ENCODE results near the gene TNFRSF25.
"Not testable (repeated sequence)": the region's sequence is repeated elsewhere in the genome, so short reads cannot be mapped to it uniquely, and the experiment has no call there.

Gene TNFRSF25

DNA sequence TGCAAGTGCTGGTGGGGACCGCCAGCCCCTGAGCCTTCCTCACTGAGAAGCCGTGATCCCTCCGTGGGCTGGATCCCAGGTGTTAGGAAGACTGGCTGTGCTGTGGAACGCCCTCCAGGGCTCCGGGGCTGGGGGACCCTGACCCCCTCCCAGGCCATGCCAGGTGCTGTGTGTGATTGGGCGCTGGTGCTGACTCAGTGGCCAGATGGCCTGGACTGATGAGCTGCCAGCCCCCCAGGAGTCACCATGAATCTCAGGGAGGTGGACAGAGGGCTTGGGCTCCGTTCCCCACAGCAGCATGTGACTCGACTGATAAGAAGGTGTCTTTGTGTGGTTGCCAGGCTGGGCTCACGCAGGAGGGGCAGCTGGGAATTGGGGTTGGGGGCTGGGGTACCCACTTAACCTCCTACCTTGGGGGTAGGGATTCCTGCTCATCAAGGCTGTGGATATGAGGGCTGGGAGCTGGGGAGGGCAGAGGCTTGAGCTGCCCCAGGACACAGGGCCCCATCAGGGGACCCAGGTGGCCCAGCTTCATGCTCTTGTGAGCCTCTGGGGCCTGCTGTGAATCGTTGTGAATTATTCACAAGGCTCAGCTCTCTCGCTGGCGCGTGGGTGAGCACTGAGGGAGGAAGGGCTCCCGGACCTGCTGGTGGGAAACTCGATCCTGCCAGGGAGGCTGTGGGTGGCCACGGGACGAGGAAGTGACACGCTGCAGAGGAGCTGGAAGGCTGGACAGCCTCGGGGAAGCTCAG is 36.1 kb downstream of the TNFRSF25 start:
- DNase-seq: not testable (repeated sequence)

DNA sequence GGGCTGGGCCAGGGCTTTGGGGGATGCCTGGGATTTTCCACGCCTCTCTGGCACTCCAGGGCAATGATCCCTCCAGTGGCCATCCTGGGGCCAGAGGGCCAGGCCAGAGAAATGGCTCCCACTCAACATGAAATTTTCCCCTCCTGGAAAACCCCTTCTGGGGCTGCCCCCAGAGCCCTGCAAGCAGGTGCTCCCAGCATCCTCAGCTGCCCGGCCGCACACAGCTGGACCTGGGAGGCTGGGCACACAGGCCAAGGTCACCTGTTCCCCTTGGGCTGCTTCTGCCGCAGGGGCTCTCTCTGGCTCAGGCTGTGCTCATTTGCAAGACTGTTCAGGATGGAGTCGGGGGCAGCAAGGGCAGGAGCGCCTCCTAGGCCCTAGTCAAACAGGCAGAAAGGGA is 37.5 kb downstream of the TNFRSF25 start:
- DNase-seq: not testable (repeated sequence)

GRCh38 chr1:6427441-6428390 is 38.3 kb downstream of the TNFRSF25 start:
- DNase-seq: no peak

DNA sequence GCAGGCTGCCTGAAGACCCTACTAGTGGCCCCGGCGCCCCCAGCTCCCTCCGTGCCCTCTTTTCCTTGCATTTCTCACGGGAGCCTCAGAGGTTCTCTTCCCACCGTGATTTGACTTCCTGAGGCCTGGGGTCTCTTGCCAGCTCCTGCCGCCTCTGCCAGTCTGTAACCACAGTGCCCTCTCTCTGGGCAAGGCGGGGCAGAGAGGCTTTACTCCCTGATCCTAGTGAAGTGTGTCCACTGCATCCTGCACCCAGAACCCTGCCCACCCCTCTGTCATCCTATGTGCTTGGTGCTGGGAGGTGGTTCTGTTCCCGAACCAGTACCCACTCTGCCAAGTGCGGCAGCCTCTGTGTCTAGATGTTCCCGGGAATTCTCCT is 39.0 kb downstream of the TNFRSF25 start:
- DNase-seq: no peak

- no peak for DNase-seq
Observed at GRCh38 chr1:6426277-6426971, 39.5 kb downstream of the TNFRSF25 start.

GRCh38 chr1:6425658-6426057 is 40.3 kb downstream of the TNFRSF25 start:
- no peak for DNase-seq

DNA sequence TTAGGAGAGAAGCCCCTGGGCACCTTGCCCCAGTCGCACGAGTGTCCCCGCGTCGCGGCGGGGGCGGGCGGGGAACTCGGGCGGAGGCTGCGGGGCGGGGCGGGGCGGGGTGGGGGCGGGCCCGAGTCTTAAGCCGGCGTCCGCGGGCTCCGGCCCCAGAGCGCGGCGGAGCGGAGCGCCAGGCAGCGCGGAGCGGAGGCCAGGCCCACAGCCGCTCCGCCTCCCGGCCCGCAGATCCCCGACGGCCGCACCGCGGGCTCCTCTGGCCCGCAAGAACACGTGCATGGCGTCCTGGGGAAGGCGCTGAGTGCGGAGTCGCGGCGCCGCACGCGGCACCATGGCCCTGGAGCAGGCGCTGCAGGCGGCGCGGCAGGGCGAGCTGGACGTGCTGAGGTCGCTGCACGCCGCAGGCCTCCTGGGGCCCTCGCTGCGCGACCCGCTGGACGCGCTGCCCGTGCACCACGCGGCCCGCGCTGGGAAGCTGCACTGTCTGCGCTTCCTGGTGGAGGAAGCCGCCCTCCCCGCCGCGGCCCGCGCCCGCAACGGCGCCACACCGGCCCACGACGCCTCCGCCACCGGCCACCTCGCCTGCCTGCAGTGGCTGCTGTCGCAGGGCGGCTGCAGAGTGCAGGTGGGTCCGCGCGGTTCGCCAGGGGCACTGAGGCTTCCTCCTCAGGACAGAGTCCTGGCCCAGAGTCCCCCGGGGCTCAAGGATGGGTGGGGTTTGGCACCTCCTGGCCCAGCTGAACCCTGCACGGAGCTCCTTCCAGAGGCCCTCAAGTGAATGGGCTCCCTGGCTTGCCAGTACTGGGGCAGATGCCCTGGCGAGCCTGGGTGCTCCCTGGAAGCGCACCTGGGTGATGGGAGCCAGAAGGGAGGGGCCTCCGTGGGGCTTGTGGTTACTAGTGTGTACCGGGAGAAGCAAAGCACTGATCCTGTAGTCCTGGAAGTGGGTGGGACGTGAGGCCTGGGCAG is 41.1 kb downstream of the TNFRSF25 start, which contains the start of gene ESPN:
Gene ESPN, plus strand, starts transcription at position 158 of the 975 bp plus-strand sequence. Its CDS starts 180 bp downstream, at position 338.
- no peak for DNase-seq

DNA sequence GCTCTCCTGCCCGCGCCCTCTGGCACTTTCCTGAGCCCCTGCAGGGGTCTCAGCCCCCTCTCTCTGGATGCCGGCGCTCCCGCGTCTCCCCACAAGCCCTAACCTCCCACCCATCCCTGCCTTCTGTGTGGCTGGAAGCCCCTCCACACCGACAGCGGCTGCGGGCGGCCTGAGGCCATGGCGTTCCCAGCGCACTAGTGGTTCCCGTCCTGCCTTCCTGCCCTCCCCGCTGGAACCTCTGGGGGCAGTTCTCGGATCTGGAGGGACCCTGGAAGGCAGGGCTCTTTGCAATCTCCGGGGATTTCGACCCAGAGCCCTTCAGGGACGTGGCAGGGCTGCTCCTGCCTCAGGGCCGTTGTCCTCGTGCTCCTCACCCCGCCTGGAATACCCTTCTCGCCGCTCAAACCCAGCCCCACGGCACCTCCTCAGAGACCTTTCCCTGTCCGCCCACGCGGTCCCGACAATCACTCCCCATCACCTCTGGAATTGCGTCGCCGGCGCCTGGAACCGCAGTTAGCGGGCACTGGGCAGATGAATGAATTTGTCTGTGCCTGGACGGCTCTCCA is 41.9 kb downstream of the TNFRSF25 start:
- no peak for DNase-seq

DNA sequence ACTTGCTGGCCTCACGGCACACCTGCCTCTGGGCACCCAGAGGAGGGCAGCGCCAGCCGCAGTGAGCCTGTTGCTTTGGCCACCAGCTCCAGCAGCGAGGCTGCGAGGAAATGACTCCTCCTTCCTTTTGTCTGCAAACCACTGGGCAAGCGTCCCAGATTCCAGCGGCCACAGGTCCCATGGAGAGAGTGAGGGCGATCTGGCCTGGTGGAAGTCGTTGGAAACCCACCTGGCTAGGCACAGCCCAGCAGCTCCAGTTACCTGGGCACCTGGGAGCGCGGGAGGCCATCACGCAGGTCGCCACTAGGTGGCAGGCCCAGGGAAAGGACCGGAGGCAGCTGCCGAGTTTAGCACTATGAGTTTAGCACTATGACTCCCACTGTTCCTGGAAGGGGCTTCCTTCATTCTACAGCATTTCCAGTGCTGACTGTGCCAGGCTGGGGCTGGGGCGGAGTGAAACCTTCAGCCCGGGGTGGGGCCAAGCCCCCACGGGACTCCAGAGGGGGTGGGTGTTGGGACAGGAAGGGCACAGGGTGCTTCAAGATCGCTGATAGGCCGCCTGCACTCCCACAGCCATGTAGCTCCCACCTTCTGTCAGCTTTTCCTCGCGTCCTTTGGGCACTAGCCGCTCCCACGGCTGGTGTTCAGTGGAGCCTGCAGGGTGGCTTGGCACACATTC is 42.5 kb downstream of the TNFRSF25 start:
- peak; percentile 20 for DNase-seq

DNA sequence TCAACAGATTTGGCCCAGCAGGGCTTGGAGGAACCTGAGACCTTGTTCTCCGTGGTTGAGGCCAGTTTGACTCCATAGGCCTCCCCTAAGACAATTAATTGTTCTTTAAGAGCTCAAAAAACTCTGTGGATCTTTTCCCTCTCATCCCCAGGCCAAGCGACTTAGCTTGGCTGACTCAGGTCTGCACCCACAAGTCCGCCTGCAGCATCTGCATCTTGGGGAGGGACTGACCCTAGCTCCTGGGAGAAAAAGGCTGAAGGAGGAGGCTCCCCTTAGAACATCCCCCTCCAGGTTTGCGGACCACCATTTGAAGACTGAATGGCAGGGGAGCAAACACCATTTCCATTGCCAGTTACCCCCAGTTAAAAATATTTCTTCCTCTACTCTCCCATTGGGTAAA is 44.7 kb downstream of the TNFRSF25 start:
- no peak for DNase-seq

DNA sequence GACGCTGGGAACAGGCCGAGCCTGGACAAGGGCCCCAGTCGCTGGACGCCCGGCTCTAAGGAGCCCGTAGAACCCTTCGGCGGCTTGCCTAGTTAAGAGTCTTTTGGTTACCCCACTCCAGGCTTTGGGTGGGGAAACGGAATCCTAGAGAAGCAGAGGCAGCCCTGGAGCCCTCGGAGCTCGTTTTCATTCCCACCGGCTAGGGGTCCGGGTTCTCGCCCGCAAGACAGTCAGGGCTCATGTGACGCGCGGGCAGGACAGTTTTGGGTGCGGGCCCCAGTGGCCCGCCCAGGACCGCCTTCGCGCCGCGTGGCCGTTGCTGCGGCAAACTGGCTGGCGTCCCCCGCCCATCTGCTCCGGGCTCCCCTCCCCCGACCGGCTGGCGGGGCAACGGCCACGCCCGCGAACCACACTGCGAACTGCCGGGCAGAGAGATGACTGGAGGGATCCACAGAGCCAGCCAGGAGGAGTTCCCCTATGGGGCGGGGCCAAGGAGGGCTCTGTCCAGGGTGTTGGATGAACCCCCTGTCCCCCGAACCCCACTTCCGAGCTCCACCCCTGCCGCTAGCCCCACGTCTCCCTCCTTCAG is 45.4 kb downstream of the TNFRSF25 start:
- no peak for DNase-seq

DNA sequence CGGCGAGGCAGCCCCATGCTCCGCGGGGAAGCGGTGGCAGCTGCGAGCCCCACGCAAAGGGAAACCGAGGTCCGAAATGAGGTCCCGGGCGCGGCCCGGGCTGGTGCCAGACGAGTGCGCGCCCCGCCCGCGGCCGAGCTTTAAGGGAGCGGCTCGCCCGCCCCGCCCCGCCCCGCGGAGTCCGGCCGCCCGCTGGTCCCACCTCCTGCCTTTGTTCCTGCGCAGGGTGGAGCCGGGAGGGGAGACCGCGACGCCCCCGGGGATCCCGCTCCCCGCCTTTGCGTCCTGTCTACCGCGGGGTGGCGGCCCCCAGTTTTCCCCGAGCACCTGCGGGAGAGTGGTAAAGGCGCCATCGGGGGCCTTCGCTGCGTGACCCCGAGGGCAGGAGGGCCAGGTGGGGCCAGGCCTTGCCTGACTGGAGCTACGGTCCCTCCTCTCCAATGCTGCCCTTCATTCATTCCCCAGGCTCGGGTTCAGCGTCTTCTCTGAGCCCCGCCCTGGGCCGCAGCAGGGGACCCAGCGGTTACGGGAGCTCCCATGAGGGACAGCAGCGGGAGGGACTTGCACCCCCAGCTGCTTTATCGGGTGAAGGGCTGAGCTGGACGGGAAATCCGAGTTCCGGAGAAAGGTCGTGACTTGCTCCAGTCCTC is 46.0 kb downstream of the TNFRSF25 start, which contains the start of gene HES2:
Gene HES2, minus strand, starts transcription at position 116 of the 650 bp plus-strand sequence. Its CDS starts 99 bp downstream, at position 17.
- DNase-seq: no peak

GRCh38 chr1:6419397-6419803 is 46.6 kb downstream of the TNFRSF25 start:
- DNase-seq: no peak

DNA sequence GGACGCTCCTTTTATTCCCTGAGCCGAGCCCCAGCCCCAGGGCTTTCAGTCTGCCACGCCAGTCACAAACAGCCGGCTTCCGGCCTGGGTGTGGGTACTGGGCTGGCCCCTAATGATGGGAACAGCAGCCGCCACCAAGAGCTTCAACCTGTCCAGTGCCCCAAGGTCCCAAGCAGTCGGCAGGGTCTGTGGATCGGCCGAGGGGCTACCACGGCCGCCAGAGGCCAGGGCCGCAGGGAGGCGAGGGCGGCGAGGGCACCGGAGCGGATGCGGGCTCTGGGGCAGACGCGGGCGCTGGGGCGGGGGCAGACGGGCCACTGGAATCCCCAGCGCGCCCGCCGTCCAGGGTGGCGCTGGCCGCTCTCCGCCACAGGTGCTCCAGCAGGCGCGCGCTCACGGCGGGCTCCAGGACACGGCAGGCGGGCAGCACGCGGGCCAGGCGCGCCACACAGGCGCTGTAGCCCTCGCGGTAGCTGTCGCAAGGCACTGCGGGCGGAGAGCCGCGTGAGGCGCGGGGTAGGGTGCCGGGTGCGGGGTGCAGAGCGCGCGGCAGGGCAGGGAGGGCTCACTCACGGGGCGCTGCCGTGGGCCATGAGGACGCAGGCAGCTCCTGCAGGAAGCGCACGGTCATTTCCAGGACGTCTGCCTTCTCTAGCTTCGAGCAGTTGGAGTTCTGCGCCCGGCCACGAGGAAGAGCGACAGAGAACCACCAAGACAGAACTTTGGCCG is 47.1 kb downstream of the TNFRSF25 start:
- DNase-seq: no peak

DNA sequence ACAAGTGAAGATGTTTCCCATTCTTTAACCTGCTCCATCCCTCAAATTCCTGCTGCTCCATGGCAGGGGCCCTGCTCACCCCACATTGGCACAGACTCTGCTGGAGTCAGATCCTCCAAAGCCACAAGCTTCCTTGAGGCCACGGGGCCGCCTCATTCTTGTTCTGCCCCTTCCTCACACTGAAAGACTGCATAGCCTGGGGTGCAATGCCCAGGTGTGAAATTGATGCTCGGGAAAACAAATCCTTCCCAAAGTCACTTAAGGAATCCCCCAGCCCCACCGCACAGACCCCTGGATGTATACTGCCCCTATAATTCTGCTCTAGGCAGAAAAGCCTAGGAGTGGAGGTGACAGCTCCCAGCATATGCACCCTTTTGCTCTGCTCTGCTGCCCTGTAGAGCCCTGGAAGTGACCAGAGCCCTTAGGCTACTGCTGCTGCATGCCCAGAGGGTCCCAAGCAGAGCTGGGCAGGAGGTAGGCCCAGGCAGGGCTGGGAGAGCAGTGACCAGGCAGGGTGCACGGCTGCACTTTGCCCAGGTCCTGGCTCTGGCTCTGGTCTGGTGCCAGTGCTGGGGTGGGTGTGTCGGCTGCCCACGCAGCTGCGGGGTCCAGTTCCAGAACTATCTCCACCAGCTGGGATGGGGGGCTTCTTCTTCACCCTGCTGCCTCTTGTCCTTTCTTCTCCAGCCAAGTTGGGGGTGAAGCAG is 47.9 kb downstream of the TNFRSF25 start:
- no peak for DNase-seq

GRCh38 chr1:6416906-6417305 is 49.1 kb downstream of the TNFRSF25 start:
- DNase-seq: no peak

DNA sequence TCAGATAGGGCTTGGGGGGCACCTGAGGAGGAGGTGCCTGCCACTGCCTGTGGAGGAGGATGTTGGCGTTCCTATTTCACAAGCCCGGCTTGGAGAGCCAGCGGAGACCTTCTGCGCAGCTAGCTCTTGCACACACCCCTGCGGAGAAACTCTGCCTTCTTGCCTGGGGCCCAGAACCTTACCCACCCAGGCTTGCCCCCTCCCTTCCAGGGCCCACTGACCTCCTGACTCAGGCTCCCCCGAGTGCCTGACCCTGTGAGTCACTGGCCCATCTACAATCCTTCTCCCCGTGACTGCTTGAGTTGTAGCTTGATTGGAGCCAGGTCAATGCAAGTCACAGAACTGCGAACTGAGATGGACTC is 49.7 kb downstream of the TNFRSF25 start:
- DNase-seq: no peak

GRCh38 chr1:6414881-6415626 is 50.9 kb downstream of the TNFRSF25 start:
- DNase-seq: no peak

All from NK-92 treated with Interleukin-12 subunit alpha and Interleukin-12 subunit beta, amount 100 ng/mL, for 24 hours (cell line).